Transverse colon (tissue), 4 donors: ENCODE results near the gene ZHX3.

ENCODE experiments used
- CTCF ChIP-seq, 5 experiments: fragments of 200-600 bp in 3 of 5; fragments of 450-650 bp in 2 of 5; sonication (generic) in 3 of 5; IDR thresholded peaks; 1 replicate in 2 of 5; 2 replicates in 3 of 5; pipeline ENCODE4 v1.5.1; 2016 to 2017; ENCODE audit warnings: antibody characterized with exemption in 5 of 5, inconsistent platforms in 3 of 5, mild to moderate bottlenecking in 2 of 5, moderate library complexity in 1 of 5
- POLR2AphosphoS5 ChIP-seq, 3 donors: sonication (generic); formaldehyde crosslinking; IDR thresholded peaks; one replicate each; pipeline ENCODE4 v1.6.1; 2016; ENCODE audit warnings: antibody characterized with exemption in 3 of 3

- no peak for TF ChIP-seq CTCF (IDR thresholded peaks at IDR 0.05)
- TF ChIP-seq POLR2AphosphoS5 (IDR thresholded peaks at IDR 0.05), result no peak
Measured at GRCh38 chr20:41279546-41280225, 37.8 kb downstream of the ZHX3 start.
